GM20000 (cell line): ENCODE results near the gene SMYD3.
"Not testable (repeated sequence)": the region's sequence is repeated elsewhere in the genome, so short reads cannot be mapped to it uniquely, and the experiment has no call there.

ENCODE experiments used
- DNase-seq: peaks from one replicate; pipeline ENCODE4 v3.0.0; 2012; ENCODE audit warnings: low spot score
- TF ChIP-seq, protein P1 (sequence below): IDR thresholded peaks from 2 replicates; pipeline ENCODE4 v1.5.1; 2012; ENCODE audit warnings: mild to moderate bottlenecking, control low read depth; ENCODE audit errors: extremely low read depth, missing control alignments

SMYD3 gene

DNA sequence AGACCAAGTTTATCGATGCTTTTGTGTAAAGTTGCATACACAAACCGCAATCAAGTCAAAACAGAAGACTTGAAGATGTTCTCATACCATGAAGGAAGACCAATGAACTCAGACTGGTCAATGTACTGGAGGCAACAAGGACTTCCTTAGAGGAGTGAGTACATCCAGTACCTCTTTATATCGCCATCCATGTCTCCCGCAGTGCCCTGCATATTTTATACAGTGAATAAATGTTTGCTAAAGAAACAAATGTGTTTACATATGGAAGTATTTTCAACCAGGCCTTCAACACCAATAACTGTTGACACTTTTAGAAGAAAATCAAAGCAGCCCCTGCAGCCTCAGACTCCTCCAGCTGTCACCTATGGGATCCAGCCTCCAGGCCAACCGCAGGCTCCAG, 125.6 kb downstream of the SMYD3 start:
- no peak for DNase-seq
- TF ChIP-seq, protein P1, sequence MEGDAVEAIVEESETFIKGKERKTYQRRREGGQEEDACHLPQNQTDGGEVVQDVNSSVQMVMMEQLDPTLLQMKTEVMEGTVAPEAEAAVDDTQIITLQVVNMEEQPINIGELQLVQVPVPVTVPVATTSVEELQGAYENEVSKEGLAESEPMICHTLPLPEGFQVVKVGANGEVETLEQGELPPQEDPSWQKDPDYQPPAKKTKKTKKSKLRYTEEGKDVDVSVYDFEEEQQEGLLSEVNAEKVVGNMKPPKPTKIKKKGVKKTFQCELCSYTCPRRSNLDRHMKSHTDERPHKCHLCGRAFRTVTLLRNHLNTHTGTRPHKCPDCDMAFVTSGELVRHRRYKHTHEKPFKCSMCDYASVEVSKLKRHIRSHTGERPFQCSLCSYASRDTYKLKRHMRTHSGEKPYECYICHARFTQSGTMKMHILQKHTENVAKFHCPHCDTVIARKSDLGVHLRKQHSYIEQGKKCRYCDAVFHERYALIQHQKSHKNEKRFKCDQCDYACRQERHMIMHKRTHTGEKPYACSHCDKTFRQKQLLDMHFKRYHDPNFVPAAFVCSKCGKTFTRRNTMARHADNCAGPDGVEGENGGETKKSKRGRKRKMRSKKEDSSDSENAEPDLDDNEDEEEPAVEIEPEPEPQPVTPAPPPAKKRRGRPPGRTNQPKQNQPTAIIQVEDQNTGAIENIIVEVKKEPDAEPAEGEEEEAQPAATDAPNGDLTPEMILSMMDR, result no peak

- DNase-seq, result no peak
- TF ChIP-seq, protein P1, result no peak
Measured at GRCh38 chr1:246377625-246378153, 129.4 kb downstream of the SMYD3 start.

DNA sequence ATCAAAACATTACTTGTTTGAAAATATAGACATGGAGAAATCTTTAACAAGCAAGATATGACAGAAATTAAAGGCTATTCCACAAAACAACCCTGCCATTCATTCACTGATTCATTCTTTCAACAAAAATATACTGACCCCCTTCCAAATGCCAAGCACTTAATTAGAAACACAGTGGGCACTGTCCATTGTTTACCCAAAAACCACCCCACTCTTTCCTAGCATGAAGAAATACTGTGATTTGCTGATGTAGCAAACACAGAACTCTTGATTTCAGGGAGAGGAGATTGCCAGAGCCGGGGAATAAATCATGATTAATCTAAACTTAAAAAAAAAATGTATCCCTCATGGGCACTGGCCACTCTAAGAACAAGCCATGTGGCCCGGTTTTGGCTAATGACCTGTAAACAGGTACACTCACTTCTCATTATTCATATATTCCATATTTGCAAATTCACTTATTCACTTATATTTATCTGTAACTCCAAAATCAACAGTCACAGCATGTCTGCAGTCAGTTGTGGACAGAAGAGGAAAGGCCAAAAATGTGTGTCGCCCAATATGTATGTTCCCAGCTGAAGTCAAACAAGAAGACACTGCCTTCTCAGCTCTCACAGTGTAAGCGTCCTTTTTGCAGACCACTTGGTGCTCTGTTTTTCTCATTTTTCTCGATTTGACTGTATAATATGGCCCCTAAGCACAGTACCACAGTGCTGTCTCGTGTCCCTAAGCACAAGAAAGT, 133.1 kb downstream of the SMYD3 start:
- DNase-seq, result no peak
- TF ChIP-seq, protein P1, result no peak

GRCh38 chr1:246372559-246372958, 134.5 kb downstream of the SMYD3 start:
- no peak for DNase-seq
- TF ChIP-seq, protein P1, result no peak

DNA sequence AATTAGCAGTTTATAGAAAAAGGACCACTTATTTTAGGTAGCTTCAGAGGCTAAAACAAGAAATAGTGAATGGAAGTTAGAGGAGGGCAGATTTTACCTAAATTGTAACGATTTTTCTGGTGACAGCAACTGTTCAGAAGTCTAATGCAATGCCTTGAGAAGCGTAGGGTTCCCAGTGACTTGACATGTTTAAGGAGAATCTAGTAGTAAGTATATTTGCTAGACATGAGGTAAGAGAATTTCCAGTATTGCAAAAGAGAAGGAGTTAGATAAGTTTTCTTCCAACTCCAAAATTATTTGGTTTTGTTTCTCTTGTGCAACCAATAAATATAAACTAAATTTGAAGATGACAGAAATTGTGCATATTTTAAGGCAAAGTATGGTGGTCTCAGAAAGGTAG, 140.0 kb downstream of the SMYD3 start:
- no peak for DNase-seq
- TF ChIP-seq, protein P1, result no peak

GRCh38 chr1:246365708-246366107, 141.4 kb downstream of the SMYD3 start:
- peak; percentile 41 for DNase-seq
- TF ChIP-seq, protein P1, result no peak

GRCh38 chr1:246364415-246364941, 142.6 kb downstream of the SMYD3 start:
- peak; percentile 63 for DNase-seq
- TF ChIP-seq, protein P1, result no peak

- DNase-seq, result not testable (repeated sequence)
Measured at GRCh38 chr1:246357014-246357598, 150.0 kb downstream of the SMYD3 start.
